GM12874 (cell line): ENCODE measurements around the gene AKAP13.

ENCODE experiments used
- CTCF ChIP-seq: IDR thresholded peaks from 2 replicates; pipeline ENCODE4 v1.5.1; 2011; ENCODE audit warnings: low read depth, mild to moderate bottlenecking, control low read depth, low read length, moderate library complexity; ENCODE audit not compliant: insufficient read depth

AKAP13 gene

GRCh38 chr15:85704720-85705429 lies 324.5 kb downstream of the AKAP13 start:
- TF ChIP-seq CTCF = no peak

- TF ChIP-seq CTCF = no peak
These were observed 326.5 kb downstream of the AKAP13 start for GRCh38 chr15:85706779-85707518.

- no peak for TF ChIP-seq CTCF
These were observed 327.3 kb downstream of the AKAP13 start for GRCh38 chr15:85707519-85708338.

- TF ChIP-seq CTCF = no peak
These were observed 328.1 kb downstream of the AKAP13 start for GRCh38 chr15:85708402-85708941.

GRCh38 chr15:85709250-85709649 lies 328.8 kb downstream of the AKAP13 start:
- no peak for TF ChIP-seq CTCF

GRCh38 chr15:85710340-85710842 lies 330.0 kb downstream of the AKAP13 start:
- no peak for TF ChIP-seq CTCF

- TF ChIP-seq CTCF = no peak
These were observed 331.3 kb downstream of the AKAP13 start for GRCh38 chr15:85711580-85712192.
